ENCODE measurements around the gene ADGRL1.
"Not testable (repeated sequence)": the region's sequence is repeated elsewhere in the genome, so short reads cannot be mapped to it uniquely, and the experiment has no call there.

- TF ChIP-seq CTCF (IDR thresholded peaks at IDR 0.05; ENCODE audit: low read depth, low read length); MAX (IDR thresholded peaks at IDR 0.05; ENCODE audit: low read depth, low read length); POLR2A (IDR thresholded peaks at IDR 0.05; ENCODE audit: extremely low read depth, insufficient read length); MYC (IDR thresholded peaks at IDR 0.05; ENCODE audit: low read depth, low read length): not testable (repeated sequence)
Observed at GRCh38 chr19:14197288-14197687, 8.7 kb downstream of the ADGRL1 start.
